Kidney tubule cell (primary cell): ENCODE results near the gene FBXO9.

Experiments used
- DNase-seq: peaks from one replicate; pipeline ENCODE4 v3.0.0-alpha.2; 2018; ENCODE audit warnings: low spot score

The FBXO9 gene

GRCh38 chr6:53136000-53136609 lies 70.9 kb downstream of the FBXO9 start:
- DNase-seq: no peak

DNA sequence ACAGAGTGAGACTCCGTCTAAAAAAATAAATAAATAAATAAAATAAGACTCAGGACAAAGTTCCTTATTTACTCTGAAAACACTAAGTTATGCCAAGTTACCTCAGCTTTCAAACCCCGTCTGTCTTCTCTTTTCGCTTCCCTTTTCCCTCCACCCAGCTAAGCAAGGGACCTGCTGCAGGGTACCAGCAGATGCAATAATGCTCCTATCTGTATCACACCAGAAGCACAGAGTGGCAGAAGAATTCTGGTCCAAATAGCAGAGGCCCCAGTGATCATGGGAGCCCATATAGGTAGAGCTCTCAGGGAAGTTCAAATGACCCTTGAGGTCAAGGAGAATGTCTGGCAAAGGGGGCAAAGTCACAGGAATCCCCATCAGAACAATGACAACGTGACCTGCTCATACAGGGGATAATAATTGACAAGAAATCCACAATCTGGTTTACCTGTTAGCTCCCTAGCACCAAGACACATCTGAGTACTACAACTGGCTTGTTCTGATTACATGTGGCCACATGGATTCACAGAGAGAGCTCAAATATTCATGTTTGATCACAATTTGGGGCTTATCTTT lies 74.7 kb downstream of the FBXO9 start:
- DNase-seq: no peak

DNA sequence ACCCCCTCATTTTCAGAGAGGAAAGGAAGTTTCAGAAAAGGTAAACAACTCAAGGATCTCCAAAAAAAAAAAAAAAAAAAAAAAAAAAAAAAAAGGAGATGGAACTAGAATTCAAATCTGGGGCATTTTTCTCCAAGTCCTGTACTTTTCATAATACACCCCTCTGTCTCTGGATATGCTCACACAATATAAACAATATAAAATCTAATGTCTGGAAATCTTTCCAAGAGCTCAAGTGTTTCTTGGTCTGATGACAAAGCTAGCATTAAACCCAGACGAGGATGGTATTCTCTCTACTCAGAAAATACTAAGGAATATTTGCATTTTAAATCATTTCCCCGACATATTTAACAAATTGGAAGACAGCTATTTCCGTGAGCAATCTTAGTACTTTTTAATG lies 77.6 kb downstream of the FBXO9 start:
- DNase-seq: no peak

GRCh38 chr6:53143710-53144109 lies 78.5 kb downstream of the FBXO9 start:
- no peak for DNase-seq

DNA sequence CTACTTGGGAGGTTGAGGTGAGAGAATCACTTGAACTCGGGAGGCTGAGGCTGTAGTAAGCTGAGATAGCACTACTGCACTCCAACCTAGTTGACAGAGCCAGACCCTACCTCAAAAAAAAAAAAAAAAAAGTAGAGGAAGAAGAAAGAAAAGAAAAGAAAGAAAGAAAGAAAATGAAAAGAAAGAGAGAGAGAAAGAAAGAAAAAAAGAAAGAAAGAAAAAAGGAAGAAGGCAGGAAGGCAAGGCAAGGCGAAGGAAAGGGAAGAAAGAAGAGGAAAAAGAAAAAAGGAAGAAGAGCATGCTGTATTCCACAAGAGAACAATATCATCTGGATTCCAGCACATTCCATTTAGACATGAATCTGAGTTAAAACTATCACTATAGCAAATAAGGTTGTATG lies 79.6 kb downstream of the FBXO9 start:
- DNase-seq: no peak

DNA sequence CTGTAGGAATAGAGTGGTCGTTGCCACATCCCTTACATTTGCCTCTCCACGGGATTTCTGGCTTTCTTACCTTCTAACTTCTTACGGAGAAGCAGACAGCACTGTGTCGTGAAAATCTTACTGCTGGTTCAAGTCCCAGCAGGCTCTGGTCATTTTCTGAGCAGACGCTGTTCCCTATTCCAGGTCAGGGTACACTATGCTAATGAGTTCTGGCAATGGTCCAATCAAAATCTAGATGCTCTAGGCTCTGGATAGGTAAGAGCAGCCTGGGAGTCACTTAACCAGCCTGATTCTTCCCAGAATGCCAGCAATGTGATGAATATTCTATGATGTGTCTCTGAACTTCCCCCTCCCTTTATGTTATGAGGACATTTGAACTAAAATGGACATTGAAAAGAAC lies 83.5 kb downstream of the FBXO9 start, which contains the start of gene GCM1:
Gene GCM1, minus strand, starts transcription at position 158 of the 400 bp plus-strand sequence. CDS start 3,209 bp downstream, outside the sequence.
- peak; percentile 28 for DNase-seq
